Chondrocyte (in vitro differentiated cells): ENCODE measurements around the gene LHX6. TPM values are rescaled to one million over a fixed set of nuclear protein-coding genes. Genes with fewer than 3 reads are reported as not detected.

ENCODE experiments used
- DNase-seq: peaks from one replicate; pipeline ENCODE4 v3.0.0; 2021; ENCODE audit warnings: mixed read lengths, low spot score
- H3K27ac Mint-ChIP-seq: one replicate; pipeline ENCODE4 v1.8.0; 2021; ENCODE audit warnings: mild to moderate bottlenecking, moderate library complexity, mixed read lengths; ENCODE audit not compliant: unreplicated experiment
- H3K27me3 Mint-ChIP-seq: 2 replicates; pipeline ENCODE4 v1.8.0; 2021; ENCODE audit warnings: low read depth, mixed read lengths
- H3K36me3 Mint-ChIP-seq: 2 replicates; pipeline ENCODE4 v1.8.0; 2021; ENCODE audit warnings: low read depth, mixed read lengths
- H3K4me1 Mint-ChIP-seq: 2 replicates; pipeline ENCODE4 v1.8.0; 2021; ENCODE audit warnings: low read depth, mild to moderate bottlenecking, mixed read lengths
- H3K4me3 Mint-ChIP-seq: one replicate; pipeline ENCODE4 v1.8.0; 2021; ENCODE audit warnings: mild to moderate bottlenecking, moderate library complexity, mixed read lengths; ENCODE audit not compliant: unreplicated experiment
- H3K9me3 Mint-ChIP-seq: 2 replicates; pipeline ENCODE4 v1.8.0; 2021; ENCODE audit warnings: low read depth, mixed read lengths
- CTCF ChIP-seq: fragments of 200-600 bp; sonication (generic); IDR thresholded peaks from 2 replicates; pipeline ENCODE4 v1.5.0; 2021; ENCODE audit warnings: antibody characterized with exemption, mild to moderate bottlenecking, moderate library complexity
- total RNA-seq: library from RNA; stranded (reverse); gene quantifications from 3 replicates; pipeline ENCODE4 v1.2.1, GENCODE V29; 2021

The LHX6 gene
- total RNA-seq, 1 donor from 2014 or later = not detected

GRCh38 chr9:122221183-122221811, 7.5 kb downstream of the LHX6 start:
- no peak overlapping the region for H3K27ac Mint-ChIP-seq
- DNase-seq = no peak
- H3K27me3 Mint-ChIP-seq = peaks cover 86% of the 10 kb centered on the region
- H3K4me3 Mint-ChIP-seq = no peak overlapping the region
- H3K36me3 Mint-ChIP-seq = peaks cover under 1% of the 10 kb centered on the region
- no peak for TF ChIP-seq CTCF
- H3K4me1 Mint-ChIP-seq = peaks cover 27% of the 10 kb centered on the region
- no peaks in the 10 kb centered on the region for H3K9me3 Mint-ChIP-seq

- DNase-seq = no peak
Measured at GRCh38 chr9:122220673-122221182, 8.0 kb downstream of the LHX6 start.

GRCh38 chr9:122219856-122220672, 8.7 kb downstream of the LHX6 start:
- Mint-ChIP-seq H3K9me3 (no peaks in the 10 kb centered on the region), H3K27ac (no peak overlapping the region), H3K36me3 (no peaks in the 10 kb centered on the region), H3K4me3 (peak overlapping the region; percentile 51), H3K27me3 (peaks cover 89% of the 10 kb centered on the region), H3K4me1 (peaks cover 27% of the 10 kb centered on the region)
- no peak for TF ChIP-seq CTCF
- DNase-seq = no peak

More at GRCh38 chr9:122220673-122221182, 8.0 kb downstream of the LHX6 start:
- Mint-ChIP-seq H3K9me3 (no peaks in the 10 kb centered on the region), H3K4me1 (peaks cover 27% of the 10 kb centered on the region), H3K36me3 (no peaks in the 10 kb centered on the region), H3K4me3 (no peak overlapping the region), H3K27ac (no peak overlapping the region), H3K27me3 (peaks cover 89% of the 10 kb centered on the region)
- TF ChIP-seq CTCF = no peak

- Mint-ChIP-seq H3K27me3 (peaks cover 88% of the 10 kb centered on the region), H3K4me3 (peak overlapping the region; percentile 51), H3K36me3 (no peaks in the 10 kb centered on the region), H3K4me1 (peaks cover 31% of the 10 kb centered on the region), H3K9me3 (no peaks in the 10 kb centered on the region), H3K27ac (no peak overlapping the region)
- no peak for TF ChIP-seq CTCF
- no peak for DNase-seq
Measured at GRCh38 chr9:122218935-122219855, 9.6 kb downstream of the LHX6 start.
